ENCODE measurements around the gene ST14.

- no peak for TF ChIP-seq SIN3A (IDR thresholded peaks at IDR 0.05; ENCODE audit: borderline replicate concordance, insufficient read depth, low read length)
- no peak for TF ChIP-seq TAF1 (IDR thresholded peaks at IDR 0.05; ENCODE audit: borderline replicate concordance, insufficient read depth, low read length)
- no peak for TF ChIP-seq POLR2AphosphoS5 (IDR thresholded peaks at IDR 0.05; ENCODE audit: low read depth, low read length)
Measured at GRCh38 chr11:130177782-130178181, 18.2 kb downstream of the ST14 start.
